IPS DF 19.7 (cell line): ENCODE data around the gene PDSS2.

ENCODE experiments used
- DNase-seq: peaks from one replicate; pipeline ENCODE4 v3.0.0-alpha.2; 2013; ENCODE audit warnings: low read depth, low spot score

The PDSS2 gene

GRCh38 chr6:107271208-107271790 lies 188.1 kb downstream of the PDSS2 start:
- no peak for DNase-seq

- no peak for DNase-seq
Observed at GRCh38 chr6:107267634-107268033, 191.7 kb downstream of the PDSS2 start.

- DNase-seq, result no peak
Observed at GRCh38 chr6:107267006-107267405, 192.4 kb downstream of the PDSS2 start.

- DNase-seq, result no peak
Observed at GRCh38 chr6:107266563-107266962, 192.8 kb downstream of the PDSS2 start.

GRCh38 chr6:107264357-107264840 lies 195.0 kb downstream of the PDSS2 start:
- no peak for DNase-seq

- no peak for DNase-seq
Observed at GRCh38 chr6:107259951-107260350, 199.4 kb downstream of the PDSS2 start.

GRCh38 chr6:107248147-107248546 lies 211.2 kb downstream of the PDSS2 start:
- DNase-seq, result no peak

- no peak for DNase-seq
Observed at GRCh38 chr6:107246972-107247615, 212.3 kb downstream of the PDSS2 start.

- no peak for DNase-seq
Observed at GRCh38 chr6:107246249-107246971, 213.0 kb downstream of the PDSS2 start.

- no peak for DNase-seq
Observed at GRCh38 chr6:107244742-107245480, 214.5 kb downstream of the PDSS2 start.

GRCh38 chr6:107244082-107244741 lies 215.2 kb downstream of the PDSS2 start:
- no peak for DNase-seq

- DNase-seq, result no peak
Observed at GRCh38 chr6:107243471-107243870, 215.9 kb downstream of the PDSS2 start.

GRCh38 chr6:107237992-107238660 lies 221.2 kb downstream of the PDSS2 start:
- no peak for DNase-seq

- DNase-seq, result no peak
Observed at GRCh38 chr6:107235511-107235910, 223.9 kb downstream of the PDSS2 start.

GRCh38 chr6:107235007-107235406 lies 224.4 kb downstream of the PDSS2 start:
- no peak for DNase-seq

- no peak for DNase-seq
Observed at GRCh38 chr6:107231243-107231642, 228.1 kb downstream of the PDSS2 start.

- DNase-seq, result no peak
Observed at GRCh38 chr6:107230448-107230847, 228.9 kb downstream of the PDSS2 start.

- no peak for DNase-seq
Observed at GRCh38 chr6:107230024-107230423, 229.3 kb downstream of the PDSS2 start.

GRCh38 chr6:107228754-107229153 lies 230.6 kb downstream of the PDSS2 start:
- DNase-seq, result no peak

GRCh38 chr6:107221519-107221918 lies 237.8 kb downstream of the PDSS2 start:
- DNase-seq, result no peak

GRCh38 chr6:107219851-107220250 lies 239.5 kb downstream of the PDSS2 start:
- DNase-seq, result no peak
